Right lobe of liver (tissue), 4 donors: ENCODE measurements around the gene CLEC2D.
A peak's percentile ranks its signal among the peaks of the same experiment; 100 is the strongest.

ENCODE experiments used
- POLR2A ChIP-seq: fragments of 450-650 bp; IDR thresholded peaks from one replicate; pipeline ENCODE4 v1.6.1; 2017; ENCODE audit warnings: antibody characterized with exemption, mild to moderate bottlenecking
- TF ChIP-seq, protein P1 (sequence below), 4 donors: fragments of 200-600 bp in 3 of 4; fragments of 450-650 bp in 1 of 4; IDR thresholded peaks; one replicate each; pipeline versions ENCODE4 v1.5.1 to v1.8.0; 2016 to 2022; ENCODE audit warnings: antibody characterized with exemption in 4 of 4, mild to moderate bottlenecking in 2 of 4
- donor health status: DM: no; HTN: no; CAD: no.
- donor health status: DM: no; HTN: no; CAD: no.
- donor health status: DM: no; HTN: yes; CAD: no.

DNA sequence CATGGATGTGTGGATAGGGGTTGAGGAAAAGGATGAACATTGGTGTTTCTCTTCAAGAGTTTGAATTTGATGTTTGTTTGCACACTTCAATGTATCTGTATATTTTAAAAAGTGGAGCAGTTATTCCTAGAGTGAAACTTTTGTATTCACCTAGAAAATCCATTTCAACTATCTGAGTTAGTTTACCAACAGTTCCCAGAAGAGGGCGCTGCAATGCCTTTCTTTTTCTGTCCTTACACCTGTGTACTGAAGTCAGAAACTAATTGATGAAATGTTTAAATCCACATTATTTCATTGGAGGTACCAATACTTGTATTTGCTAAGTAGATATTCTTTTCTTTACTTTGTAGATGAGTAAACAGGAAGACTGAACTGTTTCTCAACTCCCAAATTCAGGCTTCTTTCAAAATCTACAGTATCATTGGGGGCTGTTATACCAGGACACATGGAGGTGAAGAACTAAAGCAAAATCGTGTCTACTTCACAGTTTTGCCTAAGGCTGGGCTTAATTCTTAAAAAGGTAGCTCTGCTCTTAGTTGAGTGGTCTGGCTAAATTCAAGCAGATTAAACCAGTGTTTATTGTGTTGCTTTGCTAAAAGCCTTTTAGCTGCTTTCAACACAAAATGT lies 35.2 kb upstream of the CLEC2D start:
- TF ChIP-seq POLR2A = no peak
- TF ChIP-seq, protein P1, sequence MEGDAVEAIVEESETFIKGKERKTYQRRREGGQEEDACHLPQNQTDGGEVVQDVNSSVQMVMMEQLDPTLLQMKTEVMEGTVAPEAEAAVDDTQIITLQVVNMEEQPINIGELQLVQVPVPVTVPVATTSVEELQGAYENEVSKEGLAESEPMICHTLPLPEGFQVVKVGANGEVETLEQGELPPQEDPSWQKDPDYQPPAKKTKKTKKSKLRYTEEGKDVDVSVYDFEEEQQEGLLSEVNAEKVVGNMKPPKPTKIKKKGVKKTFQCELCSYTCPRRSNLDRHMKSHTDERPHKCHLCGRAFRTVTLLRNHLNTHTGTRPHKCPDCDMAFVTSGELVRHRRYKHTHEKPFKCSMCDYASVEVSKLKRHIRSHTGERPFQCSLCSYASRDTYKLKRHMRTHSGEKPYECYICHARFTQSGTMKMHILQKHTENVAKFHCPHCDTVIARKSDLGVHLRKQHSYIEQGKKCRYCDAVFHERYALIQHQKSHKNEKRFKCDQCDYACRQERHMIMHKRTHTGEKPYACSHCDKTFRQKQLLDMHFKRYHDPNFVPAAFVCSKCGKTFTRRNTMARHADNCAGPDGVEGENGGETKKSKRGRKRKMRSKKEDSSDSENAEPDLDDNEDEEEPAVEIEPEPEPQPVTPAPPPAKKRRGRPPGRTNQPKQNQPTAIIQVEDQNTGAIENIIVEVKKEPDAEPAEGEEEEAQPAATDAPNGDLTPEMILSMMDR (IDR thresholded peaks at IDR 0.05) = peak; percentile 51 to 73 (median 70)
